ENCODE results near the gene NUDCD3. TPM values are rescaled to one million over a fixed set of nuclear protein-coding genes. Genes with fewer than 3 reads are reported as not detected.

Gene NUDCD3
- total and polyA plus RNA-seq, 2 experiments from 2014 or later = 35.7 to 42.7 TPM

- Histone ChIP-seq H2AFZ (no peak overlapping the region), H3K27ac (ENCODE audit: low read depth) (no peak overlapping the region), H3K4me1 (ENCODE audit: insufficient read depth) (no peaks in the 10 kb centered on the region), H3K27me3 (ENCODE audit: insufficient read depth) (no peaks in the 10 kb centered on the region), H3K79me2 (replicated peaks; ENCODE audit: insufficient read depth) (no peaks in the 10 kb centered on the region), H3K9me2 (ENCODE audit: insufficient read depth) (no peaks in the 10 kb centered on the region), H3K36me3 (ENCODE audit: insufficient read depth) (no peaks in the 10 kb centered on the region), H3K4me3 (no peak overlapping the region), H3K4me2 (no peak overlapping the region), H3F3A (replicated peaks; ENCODE audit: low read depth) (no peaks in the 10 kb centered on the region), H4K20me1 (replicated peaks; ENCODE audit: insufficient read depth) (no peaks in the 10 kb centered on the region)
- Mint-ChIP-seq H3K4me3 (no peak overlapping the region), H3K9me3 (no peaks in the 10 kb centered on the region), H3K36me3 (ENCODE audit: low read depth) (no peaks in the 10 kb centered on the region; the same call in 2 of the 3 replicates), H3K27me3 (ENCODE audit: insufficient read depth, low read depth, poor library complexity) (peaks cover 15% of the 10 kb centered on the region), H3K27ac (no peak overlapping the region), H3K4me1 (no peaks in the 10 kb centered on the region; the same call in 2 of the 3 replicates)
- DNase-seq (ENCODE audit: low spot score) (no peak), ATAC-seq (no peak)
- TF ChIP-seq ETS1 (IDR thresholded peaks at IDR 0.05) (no peak), ZNF114 (CRISPR knock-in tag; IDR thresholded peaks at IDR 0.05) (no peak), CTCF (conservative IDR thresholded peaks at IDR 0.05; ENCODE audit: low read depth in 2 of 2) (no peak), ZNF331 (CRISPR knock-in tag; IDR thresholded peaks at IDR 0.05; ENCODE audit: low read depth) (no peak), NANOG (IDR thresholded peaks at IDR 0.05; ENCODE audit: borderline replicate concordance) (no peak), JUNB (IDR thresholded peaks at IDR 0.05; ENCODE audit: unreplicated experiment) (no peak), ZNF462 (CRISPR knock-in tag; IDR thresholded peaks at IDR 0.05) (no peak), EZH2 (IDR thresholded peaks at IDR 0.05; ENCODE audit: low read depth, unreplicated experiment) (no peak), REST (IDR thresholded peaks at IDR 0.05; ENCODE audit: unreplicated experiment) (no peak), EZH2phosphoT487 (IDR thresholded peaks at IDR 0.05; ENCODE audit: unreplicated experiment) (no peak), CREB1 (CRISPR knock-in tag; IDR thresholded peaks at IDR 0.05; ENCODE audit: low read depth) (no peak), STAT1 (IDR thresholded peaks at IDR 0.05; ENCODE audit: unreplicated experiment) (no peak), POLR2AphosphoS5 (IDR thresholded peaks at IDR 0.05; ENCODE audit: low read depth) (no peak)
Observed at GRCh38 chr7:44535348-44536064, 45.0 kb upstream of the NUDCD3 start.
